Skeletal muscle tissue (tissue), 4 donors: ENCODE measurements around the gene UBA52. TPM values are rescaled to one million over a fixed set of nuclear protein-coding genes. Genes with fewer than 3 reads are reported as not detected.
"Not testable (repeated sequence)": the region's sequence is repeated elsewhere in the genome, so short reads cannot be mapped to it uniquely, and the experiment has no call there.

Experiments
- H3K27ac ChIP-seq: one replicate; pipeline ENCODE4 v1.7.0; 2013; ENCODE audit warnings: mild to moderate bottlenecking, low read depth, low read length, inconsistent platforms
- H3K27me3 ChIP-seq, 3 donors: one replicate each; pipeline ENCODE4 v1.7.0; 2013; ENCODE audit warnings: low read length in 3 of 3; ENCODE audit not compliant: control insufficient read depth in 3 of 3, insufficient read depth in 3 of 3
- H3K36me3 ChIP-seq, 3 donors: one replicate each; pipeline ENCODE4 v1.7.0; 2013; ENCODE audit warnings: low read length in 3 of 3; ENCODE audit not compliant: control insufficient read depth in 3 of 3, insufficient read depth in 3 of 3
- H3K4me1 ChIP-seq, 3 donors: one replicate each; pipeline ENCODE4 v1.7.0; 2013; ENCODE audit warnings: low read length in 3 of 3, mild to moderate bottlenecking in 3 of 3; ENCODE audit not compliant: control insufficient read depth in 3 of 3, insufficient read depth in 3 of 3
- H3K4me3 ChIP-seq, 3 donors: one replicate each; pipeline ENCODE4 v1.7.0; 2013; ENCODE audit warnings: low read length in 3 of 3
- H3K9ac ChIP-seq, 3 donors: one replicate each; pipeline ENCODE4 v1.7.0; 2013; ENCODE audit warnings: low read length in 3 of 3, mild to moderate bottlenecking in 3 of 3, moderate library complexity in 2 of 3, low read depth in 1 of 3
- H3K9me3 ChIP-seq, 3 donors: one replicate each; pipeline ENCODE4 v1.7.0; 2013; ENCODE audit warnings: low read length in 3 of 3; ENCODE audit not compliant: control insufficient read depth in 3 of 3
- total RNA-seq: library from RNA; depleted of rRNA; stranded (reverse); fragments of >200 nt; gene quantifications from one replicate; pipeline ENCODE4 v1.2.3, GENCODE V29; 2014
- donor health status: Osteomylitis.

UBA52 gene
- total RNA-seq, 1 donor from 2014 or later, result 905 TPM

GRCh38 chr19:18591735-18592385 lies 20.2 kb downstream of the UBA52 start:
- Histone ChIP-seq H3K9me3 (no peaks in the 10 kb centered on the region), H3K27ac (no peak overlapping the region), H3K4me1 (peaks cover 37 to 53% (median 49%) of the 10 kb centered on the region in 3 donors), H3K4me3 (no peak overlapping the region), H3K9ac (no peak overlapping the region), H3K36me3 (peaks cover 3 to 13% (median 6%) of the 10 kb centered on the region in 3 donors), H3K27me3 (peaks cover 0 to 8% (median 6%) of the 10 kb centered on the region in 3 donors)

- not testable (repeated sequence) for H3K4me3 ChIP-seq, H3K27ac ChIP-seq, H3K9ac ChIP-seq, H3K9me3 ChIP-seq
- peaks cover 3 to 13% (median 6%) of the 10 kb centered on the region in 3 donors for H3K36me3 ChIP-seq
- H3K27me3 ChIP-seq, result peaks cover 0 to 13% (median 11%) of the 10 kb centered on the region in 3 donors
- H3K4me1 ChIP-seq, result peaks cover 35 to 52% (median 48%) of the 10 kb centered on the region in 3 donors
Measured at GRCh38 chr19:18592732-18593131, 21.1 kb downstream of the UBA52 start.

GRCh38 chr19:18593367-18594095 lies 21.9 kb downstream of the UBA52 start:
- H3K27me3 ChIP-seq, result peaks cover 3 to 19% (median 15%) of the 10 kb centered on the region in 3 donors
- no peak overlapping the region for H3K27ac ChIP-seq
- peaks cover 27 to 44% (median 40%) of the 10 kb centered on the region in 3 donors for H3K4me1 ChIP-seq

GRCh38 chr19:18594096-18594823 lies 22.6 kb downstream of the UBA52 start:
- peaks cover 3 to 13% (median 6%) of the 10 kb centered on the region in 3 donors for H3K36me3 ChIP-seq
- H3K4me1 ChIP-seq, result peaks cover 25 to 37% (median 36%) of the 10 kb centered on the region in 3 donors
- no peak overlapping the region for H3K27ac ChIP-seq
- peak overlapping the region; percentile 48 to 57 (median 54) for H3K4me3 ChIP-seq
- H3K9ac ChIP-seq, result peak overlapping the region; percentile 32 to 45 (median 33)
- no peaks in the 10 kb centered on the region for H3K9me3 ChIP-seq
- peaks cover 9 to 24% (median 21%) of the 10 kb centered on the region in 3 donors for H3K27me3 ChIP-seq

More at GRCh38 chr19:18593367-18594095, 21.9 kb downstream of the UBA52 start:
- Histone ChIP-seq H3K4me3 (no peak overlapping the region), H3K36me3 (peaks cover 3 to 13% (median 6%) of the 10 kb centered on the region in 3 donors), H3K9ac (no peak overlapping the region), H3K9me3 (no peaks in the 10 kb centered on the region)

GRCh38 chr19:18594824-18595373 lies 23.2 kb downstream of the UBA52 start:
- H3K4me1 ChIP-seq, result peaks cover 18 to 31% (median 30%) of the 10 kb centered on the region in 3 donors
- peaks cover 3 to 13% (median 6%) of the 10 kb centered on the region in 3 donors for H3K36me3 ChIP-seq
- peak overlapping the region; percentile 48 to 57 (median 54) for H3K4me3 ChIP-seq
- H3K27ac ChIP-seq, result no peak overlapping the region
- peaks cover 10 to 29% (median 27%) of the 10 kb centered on the region in 3 donors for H3K27me3 ChIP-seq
- H3K9me3 ChIP-seq, result no peaks in the 10 kb centered on the region
- H3K9ac ChIP-seq, result peak overlapping the region; percentile 32 to 45 (median 33)

GRCh38 chr19:18595475-18595874 lies 23.8 kb downstream of the UBA52 start:
- Histone ChIP-seq H3K27ac (no peak overlapping the region), H3K9me3 (no peaks in the 10 kb centered on the region), H3K27me3 (peaks cover 10 to 29% (median 27%) of the 10 kb centered on the region in 3 donors), H3K4me3 (no peak overlapping the region), H3K36me3 (peaks cover 3 to 10% (median 6%) of the 10 kb centered on the region in 3 donors), H3K9ac (peak overlapping the region in 1 of 3 donors; percentile 1), H3K4me1 (peaks cover 14 to 25% (median 24%) of the 10 kb centered on the region in 3 donors)

- Histone ChIP-seq H3K36me3 (peaks cover 0 to 3% (median 0%) of the 10 kb centered on the region in 3 donors), H3K9ac (no peak overlapping the region), H3K27me3 (peaks cover 12 to 29% (median 27%) of the 10 kb centered on the region in 3 donors), H3K4me3 (no peak overlapping the region), H3K27ac (no peak overlapping the region), H3K4me1 (peaks cover 13 to 21% (median 17%) of the 10 kb centered on the region in 3 donors), H3K9me3 (no peaks in the 10 kb centered on the region)
Measured at GRCh38 chr19:18596752-18597157, 25.1 kb downstream of the UBA52 start.

- no peaks in the 10 kb centered on the region for H3K9me3 ChIP-seq
- H3K9ac ChIP-seq, result no peak overlapping the region
- peaks cover 9 to 17% (median 16%) of the 10 kb centered on the region in 3 donors for H3K4me1 ChIP-seq
- H3K4me3 ChIP-seq, result no peak overlapping the region
- no peak overlapping the region for H3K27ac ChIP-seq
- no peaks in the 10 kb centered on the region for H3K36me3 ChIP-seq
- peaks cover 14 to 29% (median 27%) of the 10 kb centered on the region in 3 donors for H3K27me3 ChIP-seq
Measured at GRCh38 chr19:18597809-18598660, 26.4 kb downstream of the UBA52 start.

- peaks cover 22 to 39% (median 38%) of the 10 kb centered on the region in 3 donors for H3K27me3 ChIP-seq
- no peak overlapping the region for H3K9ac ChIP-seq
- no peaks in the 10 kb centered on the region for H3K36me3 ChIP-seq
- H3K27ac ChIP-seq, result no peak overlapping the region
- no peaks in the 10 kb centered on the region for H3K9me3 ChIP-seq
- H3K4me3 ChIP-seq, result no peak overlapping the region
- H3K4me1 ChIP-seq, result peaks cover 11 to 14% (median 14%) of the 10 kb centered on the region in 3 donors
Measured at GRCh38 chr19:18599485-18599884, 27.8 kb downstream of the UBA52 start.
